Iris pigment epithelial cell (primary cell): ENCODE measurements around the gene GPC1.

Experiments
- DNase-seq: peaks from one replicate; pipeline ENCODE4 v3.0.0-alpha.2; 2011; ENCODE audit warnings: low read depth

The GPC1 gene

DNA sequence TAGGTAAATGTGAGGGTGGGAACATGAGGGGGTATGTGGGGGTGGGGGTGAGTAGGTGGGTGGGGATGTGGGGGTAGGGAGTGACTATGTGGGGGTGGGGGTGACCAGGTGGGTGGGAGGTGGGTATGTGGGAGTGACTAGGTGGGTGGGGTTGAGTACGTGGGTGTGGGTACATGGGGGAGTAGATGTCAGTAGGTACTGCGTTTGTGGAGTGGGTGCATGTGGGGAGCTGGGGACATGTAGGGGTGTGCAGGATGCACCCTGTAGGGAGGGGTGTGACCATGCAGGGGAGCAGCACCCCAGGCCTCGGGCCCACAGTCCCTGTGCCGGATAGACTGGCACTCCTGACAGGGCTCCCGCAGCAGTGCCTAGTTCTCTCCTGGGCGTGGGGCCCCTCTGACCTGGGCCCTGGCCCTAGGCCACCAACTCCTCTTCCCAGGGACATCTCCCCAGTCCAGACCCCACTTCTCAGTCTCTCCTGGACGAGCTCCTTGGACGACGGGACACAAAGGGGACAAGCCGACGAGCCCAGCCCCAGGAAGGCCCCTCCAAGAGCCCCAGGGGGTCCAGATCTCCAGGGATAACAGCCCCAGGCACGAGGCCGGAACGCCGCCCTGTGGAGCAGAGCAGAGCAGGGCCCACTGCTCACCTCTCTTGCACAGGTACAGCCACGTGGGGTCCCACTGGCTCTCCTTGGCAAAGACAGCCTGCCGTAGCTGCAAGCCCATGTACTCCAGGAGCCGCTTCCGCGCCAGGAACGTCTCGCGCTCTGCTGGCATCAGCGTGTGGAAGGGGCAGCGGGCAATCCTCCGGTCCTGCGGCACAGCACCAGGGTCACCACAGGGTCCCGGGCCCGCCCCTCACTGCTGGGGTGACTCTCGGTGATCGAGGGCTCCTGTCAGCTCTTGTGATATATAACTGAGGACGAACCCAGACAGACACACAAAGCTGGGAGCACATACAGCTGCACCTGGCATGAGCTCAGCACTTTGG lies 64.1 kb downstream of the GPC1 start:
- no peak for DNase-seq

GRCh38 chr2:240500561-240501423 lies 65.3 kb downstream of the GPC1 start:
- no peak for DNase-seq

GRCh38 chr2:240501531-240501991 lies 66.1 kb downstream of the GPC1 start:
- no peak for DNase-seq

- DNase-seq, result no peak
Measured at GRCh38 chr2:240502059-240502429, 66.6 kb downstream of the GPC1 start.

- DNase-seq, result no peak
Measured at GRCh38 chr2:240502430-240503121, 67.1 kb downstream of the GPC1 start.

DNA sequence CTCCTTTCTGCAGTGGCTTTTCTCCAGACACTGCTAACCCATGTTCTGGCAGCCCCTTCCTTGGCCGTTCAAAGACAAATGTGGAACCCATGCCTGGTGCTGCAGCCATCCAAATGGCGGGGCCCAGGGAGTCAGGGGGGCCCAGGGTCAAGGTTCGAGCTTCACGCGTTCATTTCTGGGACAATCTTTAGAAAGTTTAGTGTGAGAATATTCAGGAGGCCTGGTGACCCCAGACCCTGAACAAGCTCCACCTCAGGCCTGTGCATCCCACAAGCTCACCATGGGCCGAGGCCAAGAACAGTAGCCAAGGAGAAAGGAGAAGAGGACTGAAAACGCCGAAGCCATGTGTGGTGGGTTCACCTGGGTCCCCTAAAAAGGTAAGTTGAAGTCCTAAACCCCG lies 67.9 kb downstream of the GPC1 start:
- no peak for DNase-seq

DNA sequence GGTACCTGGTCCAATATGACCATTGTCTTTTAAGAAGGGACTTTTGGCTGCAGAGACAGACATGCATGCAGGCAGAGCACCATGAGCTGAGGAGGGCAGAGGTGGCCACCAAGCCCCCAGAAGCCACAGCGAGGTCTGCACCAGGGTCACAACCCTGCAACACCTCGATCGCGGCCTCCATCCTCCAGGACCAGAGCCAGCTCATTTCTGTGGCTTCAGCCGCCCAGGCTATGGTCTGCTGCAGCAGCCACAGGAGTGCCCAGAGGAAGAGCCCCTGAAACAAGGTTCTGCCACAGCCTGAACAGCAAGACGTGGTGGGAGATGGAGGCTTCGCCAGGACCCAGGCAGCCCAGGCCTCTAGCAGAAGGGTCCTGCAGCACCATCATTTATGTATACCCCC lies 68.4 kb downstream of the GPC1 start:
- no peak for DNase-seq

- no peak for DNase-seq
Measured at GRCh38 chr2:240505910-240506309, 70.4 kb downstream of the GPC1 start.

GRCh38 chr2:240506406-240507059 lies 71.1 kb downstream of the GPC1 start:
- DNase-seq, result no peak

- no peak for DNase-seq
Measured at GRCh38 chr2:240507060-240507777, 71.8 kb downstream of the GPC1 start.

GRCh38 chr2:240507778-240508251 lies 72.4 kb downstream of the GPC1 start:
- DNase-seq, result no peak

DNA sequence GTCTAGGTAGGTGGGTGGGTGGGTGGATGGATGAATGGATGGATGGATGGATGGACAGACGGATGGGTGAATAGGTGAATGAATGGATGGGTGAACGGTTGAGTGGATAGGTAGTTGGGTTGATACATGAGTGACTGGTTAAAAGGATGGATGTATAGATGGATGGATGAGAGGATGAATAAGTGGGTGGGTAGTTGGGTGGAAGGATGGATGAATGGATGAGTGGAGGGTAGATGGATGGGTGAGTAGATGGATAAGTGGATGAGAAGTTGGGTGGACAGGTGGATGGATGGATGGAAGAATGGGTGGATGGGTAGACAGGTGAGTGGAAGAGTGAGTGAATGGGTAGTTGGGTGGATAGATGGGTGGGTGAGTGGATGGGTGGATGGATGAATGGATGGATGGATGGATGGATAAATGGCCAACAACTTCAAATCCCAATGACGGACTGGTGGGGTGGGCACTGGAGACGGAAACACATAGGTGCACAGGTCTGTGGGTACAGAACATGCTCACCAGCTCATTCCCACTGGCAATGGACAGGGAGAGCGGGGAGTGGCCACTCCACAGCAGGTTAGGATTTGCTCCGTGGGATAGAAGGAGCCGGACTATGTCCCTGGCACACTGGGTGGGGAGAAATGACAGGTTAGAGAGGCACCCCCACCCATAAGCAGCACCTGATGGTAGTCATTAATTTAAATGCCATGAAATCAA lies 73.5 kb downstream of the GPC1 start:
- no peak for DNase-seq

- DNase-seq, result no peak
Measured at GRCh38 chr2:240509667-240510512, 74.4 kb downstream of the GPC1 start.

DNA sequence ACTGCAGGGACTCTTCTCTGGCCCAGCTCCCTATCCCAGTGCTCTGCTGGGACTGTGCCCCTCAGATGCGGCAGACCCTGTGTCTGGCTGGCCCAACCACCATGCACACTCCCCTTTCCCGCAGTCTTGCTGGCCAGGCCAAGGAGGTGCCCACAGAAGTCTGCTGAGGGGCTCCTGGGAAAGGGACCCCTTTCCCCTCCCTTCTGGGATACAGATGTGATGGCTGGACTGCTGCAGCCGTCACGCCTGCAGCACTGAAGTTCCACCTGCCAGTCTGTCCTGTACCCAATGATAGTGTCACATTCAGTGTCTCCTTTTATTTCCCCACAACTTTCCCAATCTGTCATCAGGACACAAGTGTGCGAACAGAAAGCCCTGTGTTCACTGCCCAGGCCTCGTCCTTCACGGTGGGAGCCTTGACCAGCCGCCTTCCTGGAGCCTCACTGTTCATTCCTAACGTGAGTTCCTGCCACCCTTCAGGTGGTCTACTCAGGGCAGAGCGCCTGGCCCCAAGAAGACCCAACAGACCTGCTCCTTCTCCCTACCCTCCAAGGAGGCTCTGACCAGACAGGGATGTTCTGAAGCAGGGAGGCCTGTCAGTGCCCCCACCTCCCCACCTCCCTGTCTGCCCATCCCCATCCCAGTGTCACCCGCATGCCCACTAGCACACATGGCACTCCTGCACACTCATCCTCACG lies 75.2 kb downstream of the GPC1 start:
- no peak for DNase-seq

GRCh38 chr2:240511351-240512108 lies 76.1 kb downstream of the GPC1 start:
- DNase-seq, result no peak

GRCh38 chr2:240512109-240512485 lies 76.6 kb downstream of the GPC1 start:
- no peak for DNase-seq

DNA sequence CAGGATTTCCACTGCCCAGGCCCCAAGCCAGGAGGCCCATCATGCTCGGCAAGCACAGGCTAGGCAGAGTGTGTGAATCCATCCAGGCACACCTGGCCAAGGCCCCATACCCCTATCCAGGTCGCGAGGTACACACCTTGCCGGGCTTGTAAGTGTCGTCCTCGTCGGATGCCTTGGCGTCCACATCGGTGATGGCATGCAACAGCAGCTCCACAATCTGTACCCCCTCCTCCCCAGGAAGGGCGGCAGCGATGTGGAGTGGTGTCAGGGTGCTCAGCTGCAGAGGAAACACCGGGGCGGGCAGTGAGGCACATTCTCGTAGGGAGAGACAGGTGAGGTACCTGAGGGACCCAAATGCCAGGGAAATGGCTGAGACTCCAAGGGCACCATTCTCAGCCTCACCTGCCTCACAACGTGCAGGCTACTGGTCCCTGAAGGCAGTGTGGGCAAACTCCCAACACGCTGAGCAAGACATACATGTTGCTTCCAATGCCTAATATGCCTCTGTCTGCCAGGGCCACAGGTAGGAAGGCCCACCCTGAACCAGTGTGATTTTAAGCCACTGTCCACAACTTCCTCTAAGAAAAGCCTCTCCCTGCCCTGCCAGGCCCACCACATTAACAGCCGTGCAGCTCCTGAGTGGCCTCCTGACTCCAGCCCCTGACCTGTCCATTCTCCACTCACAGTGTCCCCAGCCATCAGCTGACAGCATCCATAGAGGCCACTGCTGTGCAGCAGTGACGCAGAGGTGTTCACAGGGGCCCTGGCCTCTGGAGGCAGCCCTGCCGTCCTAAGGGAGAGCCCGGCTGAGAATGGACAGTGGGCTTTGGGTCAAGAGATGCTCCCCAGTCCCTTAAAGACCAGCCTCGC lies 77.4 kb downstream of the GPC1 start:
- no peak for DNase-seq
